ENCODE results near the gene FRRS1. TPM values are rescaled to one million over a fixed set of nuclear protein-coding genes. Genes with fewer than 3 reads are reported as not detected.
A peak's percentile ranks its signal among the peaks of the same experiment; 100 is the strongest.

Gene FRRS1
- total RNA-seq, 4 donors from 2014 or later: 23.1 to 40.7 (median 27.8) TPM

DNA sequence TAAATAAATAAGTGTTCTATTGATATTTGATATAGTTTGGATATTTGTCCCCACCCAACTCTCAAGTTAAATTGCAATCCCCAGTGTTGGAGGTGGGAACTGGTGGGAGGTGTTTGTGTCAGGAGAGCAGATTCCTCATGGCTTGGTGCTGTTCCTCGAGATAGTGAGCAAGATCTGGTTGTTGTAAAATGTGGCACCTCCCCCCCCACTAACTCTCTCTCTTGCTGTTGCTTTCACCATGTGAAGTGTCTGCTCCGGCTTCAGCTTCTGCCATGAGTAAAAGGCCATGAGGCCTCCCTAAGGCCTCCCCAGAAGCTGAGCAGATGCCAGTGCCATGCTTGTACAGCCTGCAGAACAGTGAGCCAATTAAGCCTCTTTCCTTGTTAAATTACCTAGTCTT is 20.8 kb downstream of the FRRS1 start:
- TF ChIP-seq CTCF (IDR thresholded peaks at IDR 0.05) (no peak), POLR2A (IDR thresholded peaks at IDR 0.05) (no peak)
- DNase-seq: no peak
- Histone ChIP-seq H3K9me3 (no peaks in the 10 kb centered on the region), H3K27me3 (no peaks in the 10 kb centered on the region), H3K4me3 (no peak overlapping the region), H3K27ac (no peak overlapping the region), H3K36me3 (peaks cover 0 to 70% (median 6%) of the 10 kb centered on the region in 3 donors), H3K4me1 (peaks cover 0 to 8% (median 0%) of the 10 kb centered on the region in 3 donors)
- WGBS, 2 donors: 91 to 100% methylated on average over 2 of the region's 2 CpGs
- intact Hi-C loops (cut with DNase I): no loop called here

- TF ChIP-seq POLR2A (IDR thresholded peaks at IDR 0.05) (no peak), CTCF (IDR thresholded peaks at IDR 0.05) (no peak)
- peaks cover 0 to 77% (median 6%) of the 10 kb centered on the region in 3 donors for H3K36me3 ChIP-seq
- intact Hi-C loops (cut with DNase I): no loop called here
- peaks cover 0 to 8% (median 0%) of the 10 kb centered on the region in 3 donors for H3K4me1 ChIP-seq
- H3K9me3 ChIP-seq: no peaks in the 10 kb centered on the region
- no peaks in the 10 kb centered on the region for H3K27me3 ChIP-seq
- H3K27ac ChIP-seq: no peak overlapping the region
- DNase-seq: no peak
- no peak overlapping the region for H3K4me3 ChIP-seq
- 83 to 91% methylated on average over 5 to 7 of the region's 7 CpGs for WGBS, 2 donors
Measured at GRCh38 chr1:99745061-99745460, 21.4 kb downstream of the FRRS1 start.

- DNase-seq: no peak
- TF ChIP-seq CTCF (IDR thresholded peaks at IDR 0.05) (no peak), POLR2A (IDR thresholded peaks at IDR 0.05) (no peak)
- H3K27me3 ChIP-seq: no peaks in the 10 kb centered on the region
- no peaks in the 10 kb centered on the region for H3K9me3 ChIP-seq
- 29 to 41% methylated on average over 1 of the region's 1 CpG for WGBS, 2 donors
- H3K4me3 ChIP-seq: no peak overlapping the region
- no peak overlapping the region for H3K27ac ChIP-seq
- H3K4me1 ChIP-seq: peaks cover 0 to 8% (median 0%) of the 10 kb centered on the region in 3 donors
- peaks cover 0 to 91% (median 7%) of the 10 kb centered on the region in 3 donors for H3K36me3 ChIP-seq
- intact Hi-C loops (cut with DNase I): no loop called here
Measured at GRCh38 chr1:99740141-99740540, 26.3 kb downstream of the FRRS1 start.

DNA sequence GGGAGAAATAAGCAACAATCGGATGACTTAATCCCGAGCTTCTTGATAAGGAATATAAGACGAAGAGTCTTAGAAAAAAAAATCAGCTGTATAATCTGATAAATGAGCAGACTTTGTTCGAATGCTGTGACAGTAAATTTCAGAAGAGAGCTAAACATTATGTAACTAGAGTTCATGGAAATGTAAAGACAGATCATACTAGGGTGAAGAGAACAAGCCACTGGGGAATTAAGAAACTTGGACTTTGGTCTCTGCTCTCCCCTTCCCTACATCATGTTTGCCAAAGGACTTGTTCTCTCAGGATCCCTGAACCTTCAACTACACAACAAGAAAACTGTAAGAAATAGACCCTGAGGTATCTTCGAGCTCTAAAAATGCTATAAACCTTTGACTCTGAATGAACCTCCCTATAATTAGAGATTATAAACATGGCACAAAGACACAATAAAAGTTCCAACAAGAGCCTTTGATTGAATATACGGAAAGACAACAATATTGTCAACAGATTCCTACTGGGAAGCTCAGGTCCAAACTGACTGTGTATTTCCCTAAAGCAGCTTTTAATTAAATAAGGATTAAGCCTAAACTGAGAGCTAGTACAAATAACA is 27.5 kb downstream of the FRRS1 start:
- TF ChIP-seq POLR2A (IDR thresholded peaks at IDR 0.05): no peak
- no peak for TF ChIP-seq CTCF (IDR thresholded peaks at IDR 0.05)

GRCh38 chr1:99737016-99737415 is 29.4 kb downstream of the FRRS1 start:
- 41 to 56% methylated on average over 4 of the region's 4 CpGs for WGBS, 2 donors
- H3K27me3 ChIP-seq: no peaks in the 10 kb centered on the region
- no peak overlapping the region for H3K27ac ChIP-seq
- H3K9me3 ChIP-seq: no peaks in the 10 kb centered on the region
- TF ChIP-seq CTCF (IDR thresholded peaks at IDR 0.05): peak in 3 of 6 experiments; percentile 10 to 35 (median 18)
- TF ChIP-seq POLR2A (IDR thresholded peaks at IDR 0.05): no peak
- DNase-seq: no peak
- peaks cover 0 to 8% (median 0%) of the 10 kb centered on the region in 3 donors for H3K4me1 ChIP-seq
- intact Hi-C loops (cut with DNase I): no loop called here
- H3K4me3 ChIP-seq: no peak overlapping the region
- peaks cover 0 to 83% (median 7%) of the 10 kb centered on the region in 3 donors for H3K36me3 ChIP-seq

More for the DNA sequence above, 27.5 kb downstream of the FRRS1 start:
- intact Hi-C loops (cut with DNase I): no loop called here
- Histone ChIP-seq H3K4me3 (no peak overlapping the region), H3K4me1 (peaks cover 0 to 8% (median 0%) of the 10 kb centered on the region in 3 donors), H3K9me3 (no peaks in the 10 kb centered on the region), H3K27me3 (no peaks in the 10 kb centered on the region), H3K27ac (no peak overlapping the region), H3K36me3 (peaks cover 0 to 88% (median 7%) of the 10 kb centered on the region in 3 donors)
- no peak for DNase-seq
- WGBS, 2 donors: 83 to 84% methylated on average over 6 of the region's 6 CpGs

All from esophagus squamous epithelium (tissue), 5 donors.